Right atrium auricular region (tissue), 2 donors: Measurements from ENCODE around the gene APOA1. TPM values are rescaled to one million over a fixed set of nuclear protein-coding genes. Genes with fewer than 3 reads are reported as not detected.

Experiments used
- DNase-seq: peaks from one replicate; pipeline ENCODE4 v3.0.0-alpha.2; 2019; ENCODE audit warnings: low spot score
- H3K27ac ChIP-seq, 2 donors: fragments of 200-600 bp; sonication (generic); 1 replicate in 1 of 2; 2 replicates in 1 of 2; pipeline ENCODE4 v1.5.1; 2016 to 2019
- H3K27me3 ChIP-seq, 2 donors: fragments of 200-600 bp; sonication (generic); one replicate each; pipeline versions ENCODE4 v1.5.1 to v1.6.0; 2017 to 2019
- H3K36me3 ChIP-seq: fragments of 200-600 bp; sonication (generic); one replicate; pipeline ENCODE4 v1.5.1; 2016
- H3K4me1 ChIP-seq, 2 donors: fragments of 200-600 bp; sonication (generic); one replicate each; pipeline versions ENCODE4 v1.5.1 to v1.6.0; 2017 to 2019
- H3K4me3 ChIP-seq, 2 donors: fragments of 200-600 bp; sonication (generic); 1 replicate in 1 of 2; 2 replicates in 1 of 2; pipeline ENCODE4 v1.5.1; 2017 to 2019; ENCODE audit warnings: mild to moderate bottlenecking in 1 of 2, moderate library complexity in 1 of 2
- H3K9me3 ChIP-seq, 2 donors: fragments of 200-600 bp; sonication (generic); one replicate each; pipeline ENCODE4 v1.5.1; 2019
- CTCF ChIP-seq, 2 donors: fragments of 200-600 bp; sonication (generic); IDR thresholded peaks; one replicate each; pipeline ENCODE4 v1.5.1; 2019; ENCODE audit warnings: antibody characterized with exemption in 2 of 2
- total RNA-seq, 2 donors: library from RNA; depleted of rRNA; stranded (reverse); fragments of >200 nt; gene quantifications; one replicate each; pipeline ENCODE4 v1.1.0, GENCODE V29; 2016

The APOA1 gene
- total RNA-seq, 2 donors from 2014 or later, result 4.5 to 9.5 TPM

- Histone ChIP-seq H3K27ac (peak within 1 kb of the TSS; percentile 82 to 89), H3K4me1 (peaks cover 0 to 29% of the 10 kb centered on the region in 2 donors), H3K9me3 (no peaks in the 10 kb centered on the region), H3K27me3 (no peaks in the 10 kb centered on the region), H3K4me3 (peak within 1 kb of the TSS; percentile 96 to 97), H3K36me3 (peaks cover 30% of the 10 kb centered on the region)
- TF ChIP-seq CTCF (IDR thresholded peaks at IDR 0.05), result peak in 1 of 2 donors; percentile 14
- DNase-seq, result peak; percentile 85
Measured at GRCh38 chr11:116787786-116788486, 49.5 kb downstream of the APOA1 start, which contains the start of gene ZPR1. Gene ZPR1, minus strand, starts transcription at chr11:116788023. Its CDS starts 33 bp downstream, at chr11:116787990.

- no peaks in the 10 kb centered on the region for H3K27me3 ChIP-seq
Measured at GRCh38 chr11:116787436-116787785, 50.0 kb downstream of the APOA1 start.

DNA sequence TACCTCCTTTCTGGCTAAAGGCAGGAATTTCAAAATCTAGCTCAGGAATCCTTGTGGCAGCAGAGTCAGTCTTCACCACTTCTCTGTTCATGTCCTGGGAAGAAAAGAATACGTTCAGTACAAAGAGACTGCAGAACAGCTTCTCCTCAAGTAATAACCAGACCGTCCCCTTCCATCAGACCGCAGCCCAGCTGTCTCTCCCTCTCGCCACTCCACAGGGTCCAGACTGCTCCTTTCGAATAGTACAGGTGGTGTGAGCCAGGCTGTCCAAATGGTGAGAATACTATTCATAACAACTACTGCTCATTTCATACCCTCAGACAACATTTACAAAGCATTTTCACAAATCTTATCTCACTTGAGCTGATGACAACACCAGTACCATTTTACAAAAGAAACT lies 50.5 kb downstream of the APOA1 start:
- Histone ChIP-seq H3K9me3 (no peaks in the 10 kb centered on the region), H3K36me3 (peaks cover 40% of the 10 kb centered on the region), H3K4me3 (peak overlapping the region; percentile 96 to 97), H3K27me3 (no peaks in the 10 kb centered on the region), H3K4me1 (peaks cover 0 to 29% of the 10 kb centered on the region in 2 donors), H3K27ac (peak overlapping the region in 1 of 2 donors; percentile 89)
- no peak for TF ChIP-seq CTCF (IDR thresholded peaks at IDR 0.05)
- DNase-seq, result no peak

More at GRCh38 chr11:116787436-116787785, 50.0 kb downstream of the APOA1 start:
- peak overlapping the region; percentile 96 to 97 for H3K4me3 ChIP-seq
- H3K9me3 ChIP-seq, result no peaks in the 10 kb centered on the region
- TF ChIP-seq CTCF (IDR thresholded peaks at IDR 0.05), result no peak
- peaks cover 36% of the 10 kb centered on the region for H3K36me3 ChIP-seq
- peak overlapping the region; percentile 82 to 89 for H3K27ac ChIP-seq
- peaks cover 0 to 29% of the 10 kb centered on the region in 2 donors for H3K4me1 ChIP-seq
- DNase-seq, result no peak

- DNase-seq, result no peak
- Histone ChIP-seq H3K36me3 (peaks cover 46% of the 10 kb centered on the region), H3K27ac (no peak overlapping the region), H3K4me1 (peaks cover 0 to 24% of the 10 kb centered on the region in 2 donors), H3K4me3 (no peak overlapping the region), H3K9me3 (no peaks in the 10 kb centered on the region), H3K27me3 (no peaks in the 10 kb centered on the region)
- no peak for TF ChIP-seq CTCF (IDR thresholded peaks at IDR 0.05)
Measured at GRCh38 chr11:116786326-116786725, 51.1 kb downstream of the APOA1 start.

Other genes starting within 250 kb of the APOA1 start
- 1 to 10 TPM; 6.6 to 9.6 TPM for gene BUD13, start 64.6 kb downstream of the APOA1 start, total RNA-seq
- 10 to 100 TPM; 16.8 to 20.6 TPM for gene ZPR1, start 49.6 kb downstream of the APOA1 start, total RNA-seq
- gene APOA5, start 45.7 kb downstream of the APOA1 start, total RNA-seq, result not detected
- gene APOA4, start 14.3 kb downstream of the APOA1 start, total RNA-seq, result not detected
- gene APOC3, start 7.7 kb downstream of the APOA1 start, total RNA-seq, result not detected